GM12801 (cell line): ENCODE measurements around the gene CYB5A.

ENCODE experiments used
- CTCF ChIP-seq: IDR thresholded peaks from one replicate; pipeline ENCODE4 v1.5.1; 2011; ENCODE audit warnings: control low read depth; ENCODE audit not compliant: insufficient read length; ENCODE audit errors: extremely low read depth

The CYB5A gene

GRCh38 chr18:74219056-74219455 lies 72.7 kb downstream of the CYB5A start:
- TF ChIP-seq CTCF: no peak

DNA sequence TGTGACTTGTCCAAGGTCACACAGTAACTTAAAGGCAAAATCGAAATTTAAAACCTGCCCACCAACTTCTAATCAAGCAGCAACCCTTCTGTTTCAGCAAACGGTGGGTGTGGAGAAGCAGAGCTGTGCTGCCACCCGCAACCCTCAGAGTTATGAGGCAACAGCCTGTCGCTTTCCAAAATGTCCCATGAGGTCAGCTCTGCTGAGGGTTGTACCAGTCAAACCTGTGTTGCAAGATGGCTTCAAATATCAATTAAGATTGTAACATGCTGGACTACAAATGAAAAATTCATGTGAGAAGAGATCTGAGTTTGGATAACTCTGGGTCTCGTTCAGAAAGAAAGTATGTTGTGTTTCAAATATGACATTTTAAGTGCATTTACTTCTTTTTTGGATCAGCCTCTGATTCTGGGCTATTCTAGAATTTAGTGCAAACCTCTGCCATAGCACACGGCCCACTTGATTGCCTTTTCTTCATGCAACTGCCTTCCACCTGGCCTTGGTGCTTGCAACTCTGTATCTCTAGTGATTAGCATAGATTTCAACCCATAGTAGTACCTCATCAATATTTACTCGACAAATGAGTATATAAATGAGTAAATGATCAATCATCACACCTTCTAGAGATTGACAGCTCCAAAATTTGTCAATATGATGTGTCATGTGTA lies 74.2 kb downstream of the CYB5A start:
- TF ChIP-seq CTCF: no peak

DNA sequence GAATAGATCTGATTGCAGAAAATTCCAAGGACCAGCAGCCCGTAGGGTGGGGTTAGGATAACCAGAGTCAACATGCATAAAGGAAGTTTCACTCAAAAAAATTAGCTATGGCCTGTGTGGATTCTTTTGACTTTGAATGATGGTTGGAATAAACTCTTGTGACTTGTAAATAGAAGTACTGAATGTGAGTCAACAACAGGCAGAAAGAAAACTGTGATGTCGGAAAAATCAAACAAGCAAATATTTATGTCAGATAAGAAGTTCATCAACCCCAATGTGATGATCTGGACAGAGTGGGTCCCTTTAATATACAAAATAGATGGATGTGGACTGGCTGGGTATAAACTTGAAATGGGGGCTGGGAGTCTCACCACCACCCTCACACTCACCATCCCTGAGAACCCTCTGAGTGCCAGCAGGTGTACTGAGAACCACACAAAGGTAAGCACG lies 75.1 kb downstream of the CYB5A start:
- TF ChIP-seq CTCF: no peak

DNA sequence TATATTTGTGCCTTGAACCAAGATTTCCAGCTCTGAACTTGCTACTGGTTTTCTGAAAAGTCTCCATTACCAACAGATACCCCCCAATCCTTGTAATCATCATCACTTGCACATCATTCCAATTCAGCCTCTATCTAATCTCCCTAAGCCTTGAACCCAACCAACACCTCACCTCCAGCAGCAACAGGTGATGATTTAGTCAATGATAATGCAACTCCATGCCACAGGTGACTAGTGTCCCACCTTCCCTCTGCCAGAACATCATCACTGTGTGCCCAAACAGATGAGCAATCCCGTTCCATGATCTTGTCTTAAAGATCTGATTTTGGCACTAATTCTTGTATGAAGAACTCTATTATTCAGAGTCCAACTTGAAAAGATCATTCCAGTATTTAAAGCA lies 75.9 kb downstream of the CYB5A start:
- no peak for TF ChIP-seq CTCF

DNA sequence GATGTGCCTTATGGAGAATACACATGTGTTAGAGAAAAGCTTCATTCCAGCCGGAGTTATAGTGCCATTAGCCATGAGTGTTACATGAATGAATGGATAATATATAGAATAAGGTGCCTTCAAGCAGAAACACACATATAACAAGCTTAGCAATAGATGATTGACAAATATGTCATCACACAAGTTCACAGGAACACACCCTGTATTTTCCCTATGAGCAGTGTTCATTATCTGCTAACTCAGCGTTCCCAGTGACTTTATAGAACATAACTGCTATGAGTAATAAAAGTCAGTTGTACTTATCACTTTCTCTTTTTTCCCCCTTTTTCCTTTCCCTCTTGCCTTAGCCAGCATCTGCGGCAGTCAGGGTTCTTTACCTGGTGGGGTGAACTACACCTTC lies 78.3 kb downstream of the CYB5A start:
- TF ChIP-seq CTCF: no peak

- no peak for TF ChIP-seq CTCF
Measured at GRCh38 chr18:74204526-74205152, 87.1 kb downstream of the CYB5A start.

GRCh38 chr18:74203811-74204210 lies 88.0 kb downstream of the CYB5A start:
- TF ChIP-seq CTCF: no peak
